ENCODE data around the gene ARHGEF39.

Gene ARHGEF39

DNA sequence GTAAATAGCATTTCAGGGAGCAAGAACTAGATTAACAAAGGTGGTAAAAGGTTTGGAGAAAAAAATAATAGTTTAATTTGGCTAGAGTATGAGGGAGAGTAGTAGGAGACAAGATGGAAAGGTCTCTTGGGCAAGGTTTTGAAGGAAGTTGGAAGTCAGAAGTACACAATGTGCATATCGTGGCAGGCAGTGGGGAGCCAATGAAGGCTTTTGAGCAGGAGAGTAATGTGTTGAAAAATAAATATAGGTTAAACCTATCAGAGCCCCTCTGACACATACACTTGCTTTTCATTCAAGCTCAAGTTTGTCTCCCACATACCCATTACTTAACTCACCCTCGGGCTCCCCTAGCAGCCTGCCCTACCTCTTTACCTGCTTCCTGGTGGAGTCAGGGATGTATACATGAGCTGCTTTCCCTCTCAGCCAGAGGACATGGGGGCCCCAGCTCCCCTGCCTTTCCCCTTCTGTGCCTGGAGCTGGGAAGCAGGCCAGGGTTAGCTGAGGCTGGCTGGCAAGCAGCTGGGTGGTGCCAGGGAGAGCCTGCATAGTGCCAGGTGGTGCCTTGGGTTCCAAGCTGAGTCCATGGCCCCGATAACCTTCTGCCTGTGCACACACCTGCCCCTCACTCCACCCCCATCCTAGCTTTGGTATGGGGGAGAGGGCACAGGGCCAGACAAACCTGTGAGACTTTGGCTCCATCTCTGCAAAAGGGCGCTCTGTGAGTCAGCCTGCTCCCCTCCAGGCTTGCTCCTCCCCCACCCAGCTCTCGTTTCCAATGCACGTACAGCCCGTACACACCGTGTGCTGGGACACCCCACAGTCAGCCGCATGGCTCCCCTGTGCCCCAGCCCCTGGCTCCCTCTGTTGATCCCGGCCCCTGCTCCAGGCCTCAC is 8.4 kb upstream of the ARHGEF39 start, which contains the start of gene CA9:
TSS of gene CA9 (plus strand) at position 797 of the 893 bp plus-strand sequence. CDS start at position 829, 32 bp downstream.
- DNase-seq, result no peak

DNA sequence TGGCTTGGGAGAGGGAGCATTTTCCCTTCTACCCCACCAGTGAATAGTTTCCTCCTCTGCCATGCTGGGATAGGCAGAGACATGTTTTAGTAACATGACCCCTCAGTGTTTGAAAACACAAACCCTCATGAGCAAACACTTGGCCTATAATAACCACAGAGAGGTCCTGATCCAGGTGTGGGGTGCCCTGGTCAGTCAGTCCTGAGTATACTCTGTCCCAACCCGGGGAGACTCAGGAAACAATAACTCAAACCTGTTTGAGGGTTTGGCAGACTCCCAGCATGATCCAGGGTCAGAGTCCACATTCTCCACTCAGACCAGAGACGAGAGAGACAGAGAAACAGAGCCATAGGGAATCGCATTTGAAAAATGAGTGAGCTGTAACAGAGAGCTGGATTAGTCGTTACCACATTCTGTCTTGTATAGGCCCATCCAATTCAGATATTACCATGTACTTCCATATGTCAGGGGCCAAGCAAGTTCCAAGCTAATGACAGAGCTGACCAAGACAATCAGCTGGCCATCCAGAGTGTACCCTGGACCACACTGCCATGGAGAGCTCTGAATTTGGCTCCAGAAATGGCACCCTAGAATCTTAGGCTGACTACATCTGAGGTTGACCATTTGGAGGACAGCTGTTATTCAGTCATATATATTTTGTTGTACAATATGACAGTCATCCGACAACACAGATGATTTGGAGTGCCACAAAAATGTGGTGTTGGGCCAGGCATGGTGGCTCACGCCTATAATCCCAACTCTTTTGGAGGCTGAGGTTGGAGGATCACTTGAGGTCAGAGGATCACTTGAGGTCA is 4.5 kb upstream of the ARHGEF39 start:
- no peak for DNase-seq

DNA sequence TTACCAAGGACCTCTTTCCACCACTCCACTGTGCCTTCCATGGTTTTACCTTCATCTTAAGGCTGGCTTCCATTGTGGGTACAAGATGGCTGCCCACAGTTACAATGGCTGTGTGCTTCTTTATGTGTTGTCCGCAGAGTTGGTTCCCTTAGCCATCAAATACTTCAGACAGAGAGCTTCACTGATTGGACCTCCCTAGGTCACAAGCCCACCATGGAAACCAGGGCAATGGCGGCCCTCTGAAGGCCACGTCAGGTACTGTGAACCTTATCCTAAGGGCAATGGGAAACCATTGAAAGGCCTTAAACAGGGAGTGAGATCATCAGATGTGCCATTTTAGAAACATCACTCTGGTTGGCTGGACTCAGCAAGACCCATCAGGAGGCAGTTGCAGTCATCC is 2.9 kb upstream of the ARHGEF39 start:
- no peak for DNase-seq

DNA sequence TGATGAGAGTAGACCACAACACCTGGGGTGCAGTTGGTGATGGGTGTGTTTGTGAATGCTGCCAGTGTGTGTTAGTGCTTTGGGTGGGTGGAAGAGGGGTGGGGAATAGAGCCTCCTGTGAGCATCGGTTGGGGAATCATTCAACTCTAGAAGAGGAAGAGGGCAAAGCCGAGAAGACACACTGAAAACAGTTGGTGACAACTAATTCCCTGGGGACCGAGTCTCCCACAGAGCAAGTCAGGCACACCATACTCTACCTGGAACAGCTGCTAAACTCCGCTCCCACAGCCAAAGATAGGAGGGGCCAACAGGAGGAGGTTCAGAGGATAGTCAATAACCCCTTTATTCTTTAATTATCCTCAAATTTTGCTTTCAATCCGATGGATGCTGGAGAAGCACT is 1.6 kb upstream of the ARHGEF39 start:
- no peak for DNase-seq

GRCh38 chr9:35666045-35666444 is 1.1 kb upstream of the ARHGEF39 start:
- no peak for DNase-seq

- DNase-seq, result no peak
Observed at GRCh38 chr9:35665471-35665818, 450 bp upstream of the ARHGEF39 start.

DNA sequence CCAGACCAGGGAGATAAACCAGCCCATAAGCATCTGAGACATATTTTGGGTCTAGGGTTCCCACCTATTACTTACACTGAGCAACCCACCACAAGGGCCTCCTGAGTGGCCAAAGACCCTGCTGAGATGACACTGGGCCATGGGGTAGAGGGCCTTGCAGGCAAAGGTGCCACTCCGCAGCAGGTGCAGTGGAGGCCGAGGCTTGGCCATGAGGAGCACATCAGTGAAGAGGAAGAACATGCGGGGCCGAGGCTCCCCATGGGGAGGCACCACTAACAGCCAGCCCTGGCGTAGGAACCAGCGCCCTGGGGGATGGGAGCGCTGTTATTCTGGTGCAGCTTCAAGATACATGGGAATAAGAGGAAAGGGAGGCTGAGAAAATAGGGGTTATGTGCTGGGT is 2.6 kb downstream of the ARHGEF39 start:
- DNase-seq, result no peak

DNA sequence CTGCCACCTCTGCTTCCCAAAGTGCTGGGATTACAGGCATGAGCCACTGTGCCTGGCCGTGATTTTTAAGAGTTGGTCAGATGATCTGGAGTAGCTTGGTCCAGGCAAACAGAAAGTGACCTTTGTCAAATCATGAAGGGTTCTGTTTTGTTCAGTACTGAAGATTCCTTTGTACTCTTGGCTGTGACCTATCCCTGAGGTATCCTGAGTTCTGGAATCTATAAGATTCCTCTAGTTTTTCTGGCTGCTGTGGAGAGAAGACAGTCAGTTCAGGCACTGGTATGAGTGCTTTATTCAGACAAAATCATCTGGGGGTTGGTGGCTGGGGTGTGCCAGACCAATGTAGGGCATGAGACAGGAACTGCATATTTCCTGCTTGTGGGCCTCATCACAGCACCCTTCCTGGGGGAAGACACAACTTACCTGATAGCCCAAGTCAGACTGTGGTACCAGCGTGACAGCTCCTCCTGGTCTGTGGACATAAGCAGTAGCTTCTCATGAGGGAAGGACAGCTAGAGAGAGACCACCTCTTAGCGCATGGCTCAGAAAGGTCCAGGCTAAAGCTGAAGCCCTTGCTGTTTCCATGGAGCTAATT is 3.1 kb downstream of the ARHGEF39 start:
- DNase-seq, result peak; percentile 69

DNA sequence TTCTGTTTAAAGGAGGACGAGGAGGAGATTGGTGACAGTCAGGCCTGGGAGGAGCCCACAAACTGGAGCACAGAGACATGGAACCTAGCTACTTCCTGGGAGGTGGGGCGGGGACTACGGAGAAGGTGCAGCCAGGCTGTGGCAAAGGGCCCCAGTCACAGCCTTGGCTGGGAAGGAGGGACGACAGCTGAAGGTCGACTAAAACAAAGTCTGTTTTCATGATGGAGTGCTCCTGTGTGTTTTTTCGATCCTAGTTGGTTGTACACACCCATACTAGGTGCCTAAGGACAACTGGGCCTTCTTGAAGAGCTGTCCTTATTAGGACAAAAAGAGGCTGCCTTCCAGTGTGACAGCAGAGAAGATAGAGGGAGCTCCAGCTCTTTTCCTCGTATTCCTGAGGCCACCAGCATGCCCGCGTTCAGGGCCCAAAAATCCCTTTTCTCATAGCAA is 4.0 kb downstream of the ARHGEF39 start:
- DNase-seq, result no peak

DNA sequence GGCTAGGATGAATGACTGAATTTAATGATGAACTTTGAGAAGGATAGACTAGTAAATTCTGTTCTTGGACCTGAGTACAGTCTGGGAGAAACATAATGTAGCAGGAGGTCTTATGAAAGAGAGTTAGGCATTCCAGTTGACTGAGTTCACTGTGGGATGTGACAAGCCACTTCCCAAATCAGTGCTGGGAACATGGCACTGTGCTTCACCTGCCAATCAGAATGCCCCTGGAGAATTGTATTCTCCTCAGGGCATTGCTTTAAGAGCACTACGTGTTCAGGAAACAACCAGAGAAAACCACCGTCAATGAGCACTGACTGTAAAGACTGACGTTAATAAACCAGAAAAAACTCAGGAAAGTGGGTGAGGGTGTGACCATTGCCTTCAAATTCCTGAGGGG is 5.7 kb downstream of the ARHGEF39 start:
- DNase-seq, result no peak

DNA sequence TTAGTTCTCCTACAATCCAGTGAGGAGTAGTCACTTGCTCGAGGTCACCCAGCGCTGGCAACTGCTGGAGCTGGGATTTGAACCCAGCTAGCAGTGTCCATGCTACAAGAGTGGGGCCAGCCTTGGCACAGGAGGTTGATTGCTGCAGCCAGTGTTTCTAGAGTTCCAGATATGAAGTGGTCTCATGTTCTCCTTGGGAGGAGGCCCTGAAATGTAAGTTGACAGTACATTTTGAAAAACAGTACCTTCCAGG is 6.1 kb downstream of the ARHGEF39 start:
- no peak for DNase-seq

GRCh38 chr9:35658137-35658967 is 6.6 kb downstream of the ARHGEF39 start, which contains the start of gene CCDC107:
Gene CCDC107, plus strand, starts transcription at chr9:35658292. Its CDS starts 88 bp downstream, at chr9:35658380.
- peak; percentile 86 for DNase-seq

DNA sequence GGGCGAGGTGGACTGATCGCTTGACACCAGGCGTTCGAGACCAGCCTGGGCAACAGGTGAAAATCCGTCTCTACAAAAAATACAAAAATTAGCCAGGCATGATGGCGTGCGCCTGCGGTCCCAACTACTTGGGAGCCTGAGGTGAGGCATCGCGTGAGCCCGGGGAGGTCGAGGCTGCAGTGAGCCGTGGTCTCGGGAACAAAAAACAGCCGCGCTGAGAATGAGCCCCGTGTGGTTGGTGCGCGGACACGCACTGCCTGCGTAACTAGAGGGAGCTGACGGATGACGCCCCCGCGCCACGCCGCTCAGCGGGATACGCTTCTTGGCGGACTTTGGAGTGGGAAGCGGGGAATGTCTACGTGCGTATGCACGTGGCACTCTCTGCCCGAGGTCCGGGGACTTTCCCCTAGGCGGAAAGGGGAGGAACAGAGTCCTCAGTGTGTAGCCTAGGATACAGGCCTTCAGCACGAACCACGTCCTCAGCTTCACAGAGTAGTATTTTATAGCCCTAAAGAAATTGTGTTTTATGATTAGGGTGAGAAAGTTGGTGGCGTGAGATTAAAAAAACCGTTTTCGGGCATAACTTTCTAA is 7.4 kb downstream of the ARHGEF39 start, which contains the start of gene RMRP:
TSS of gene RMRP (minus strand) at position 474 of the 591 bp plus-strand sequence.
- peak; percentile 92 for DNase-seq

- no peak for DNase-seq
Observed at GRCh38 chr9:35656831-35657545, 8.0 kb downstream of the ARHGEF39 start.

DNA sequence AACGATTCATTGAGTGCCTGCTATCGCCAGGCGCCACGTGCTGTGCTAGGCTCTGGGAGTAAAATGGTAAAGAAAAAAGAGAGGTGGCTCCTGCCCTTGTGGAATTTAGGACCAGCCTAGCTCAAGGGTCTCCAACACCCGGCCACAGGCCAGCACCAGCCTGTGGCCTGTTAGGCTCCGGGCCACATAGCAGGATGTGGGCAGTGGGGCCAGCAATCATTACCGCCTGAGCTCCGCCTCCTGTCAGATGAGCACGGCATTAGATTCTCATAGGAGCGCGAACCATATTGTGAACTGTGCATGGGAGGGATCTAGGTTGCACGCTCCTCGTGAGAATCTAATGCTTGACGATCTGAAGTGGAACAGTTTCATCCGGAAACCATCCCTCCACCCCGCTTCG is 8.6 kb downstream of the ARHGEF39 start:
- DNase-seq, result no peak

DNA sequence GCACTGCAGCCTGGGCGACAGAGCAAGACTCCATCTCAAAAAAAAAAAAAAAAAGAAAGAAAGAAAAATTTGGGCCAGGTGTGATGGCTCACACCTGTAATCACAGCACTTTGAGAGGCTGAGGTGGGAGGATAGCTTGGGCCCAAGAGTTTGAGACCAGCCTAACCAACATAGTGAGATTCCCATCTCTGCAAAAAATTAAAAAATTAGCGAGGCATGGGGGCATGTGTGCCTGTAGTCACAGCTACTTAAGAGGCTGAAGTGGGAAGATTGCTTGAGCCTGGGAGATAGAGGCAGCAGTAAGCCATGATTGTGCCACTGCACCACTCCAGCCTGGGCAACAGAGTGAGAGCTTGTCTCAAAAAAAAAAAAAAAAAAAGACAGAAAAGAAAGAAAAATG is 11.4 kb downstream of the ARHGEF39 start:
- no peak for DNase-seq

DNA sequence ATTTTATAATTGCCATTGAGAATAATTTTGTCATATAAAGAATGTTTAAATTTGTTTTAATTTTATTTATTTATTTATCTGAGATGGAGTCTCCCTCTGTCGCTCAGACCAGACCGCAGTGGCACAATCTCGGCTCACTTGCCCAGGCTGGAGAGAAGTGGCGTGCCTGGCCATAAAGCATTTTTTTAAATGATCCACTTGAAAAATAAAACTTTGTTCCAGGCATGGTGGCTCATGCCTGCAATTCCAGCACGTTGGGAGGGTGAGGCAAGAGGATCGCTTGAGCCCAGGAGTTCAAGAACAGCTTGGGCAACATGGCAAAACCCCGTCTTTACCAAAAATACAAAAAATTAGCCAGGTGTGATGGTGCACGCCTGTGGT is 12.2 kb downstream of the ARHGEF39 start:
- no peak for DNase-seq

GRCh38 chr9:35651956-35652828 is 12.8 kb downstream of the ARHGEF39 start:
- no peak for DNase-seq

DNA sequence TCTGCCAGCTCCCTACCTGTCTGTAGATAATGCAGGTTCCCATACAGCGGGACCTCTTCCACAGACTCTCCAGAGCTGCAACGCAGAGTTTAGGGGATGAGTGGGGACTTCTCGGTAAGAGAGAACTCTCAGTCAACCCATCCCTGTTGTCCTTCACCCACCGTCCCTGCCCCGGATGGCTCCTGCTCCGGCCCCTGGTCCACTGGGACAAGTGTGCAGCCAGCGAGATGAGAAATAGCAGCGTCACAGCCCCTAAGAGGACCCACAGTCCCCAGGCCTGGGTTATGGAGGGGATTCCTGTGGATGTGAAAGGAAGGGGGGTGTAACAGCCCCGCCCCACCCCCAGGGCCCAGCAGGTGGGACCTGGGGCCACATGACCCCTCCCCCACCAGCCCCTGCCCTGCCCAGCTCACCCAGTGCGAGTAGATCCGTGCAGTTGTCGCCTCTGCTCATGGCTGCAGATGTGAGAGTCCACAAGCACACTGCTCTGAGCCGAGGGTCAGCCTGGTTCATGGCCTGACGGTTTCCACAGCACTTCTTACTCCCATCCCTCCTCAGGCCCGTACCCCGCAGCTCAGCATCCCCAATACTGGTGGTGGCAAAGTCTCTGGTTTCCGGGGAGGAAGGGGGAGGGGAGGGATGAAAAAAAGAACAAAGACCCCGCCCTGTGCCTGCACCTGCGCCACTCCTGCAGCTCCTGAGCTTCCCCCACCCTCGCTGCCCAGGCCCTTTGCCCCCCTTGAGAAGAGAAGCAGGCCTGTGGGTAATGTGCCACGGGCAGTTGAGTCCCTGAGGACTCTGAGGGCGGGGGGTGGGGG is 14.4 kb downstream of the ARHGEF39 start, which contains the start of gene SIT1:
TSS of gene SIT1 (minus strand) at position 591 of the 818 bp plus-strand sequence. CDS start at position 513, 78 bp downstream.
- DNase-seq, result peak; percentile 47

All from CD4-positive, alpha-beta T cell treated with Interleukin-10 for 1 hour (primary cell).